Loucy (cell line): ENCODE data around the gene SH3YL1.

Experiments used
- H2AFZ ChIP-seq: fragments of 200-600 bp; sonication (generic); 2 replicates; pipeline ENCODE4 v1.6.0; 2016; ENCODE audit warnings: antibody characterized with exemption, mild to moderate bottlenecking, low read length, moderate library complexity
- H3F3A ChIP-seq: fragments of 200-600 bp; 2 replicates; pipeline ENCODE4 v1.6.0; 2016; ENCODE audit warnings: antibody characterized with exemption, low read depth, mild to moderate bottlenecking
- H3K27me3 ChIP-seq: fragments of 200-600 bp; sonication (generic); 2 replicates; pipeline ENCODE4 v1.6.1; 2014; ENCODE audit warnings: low read length, mild to moderate bottlenecking; ENCODE audit not compliant: insufficient read depth, poor library complexity, severe bottlenecking
- H3K36me3 ChIP-seq: fragments of 200-600 bp; sonication (generic); 2 replicates; pipeline ENCODE4 v1.6.1; 2016; ENCODE audit warnings: low read length; ENCODE audit not compliant: insufficient read depth
- H3K4me1 ChIP-seq: fragments of 200-600 bp; sonication (generic); 2 replicates; pipeline ENCODE4 v1.5.1; 2014; ENCODE audit warnings: low read length, mild to moderate bottlenecking; ENCODE audit not compliant: insufficient read depth, poor library complexity, severe bottlenecking
- H3K4me2 ChIP-seq: fragments of 200-600 bp; sonication (generic); 2 replicates; pipeline ENCODE4 v1.6.0; 2014; ENCODE audit warnings: antibody characterized with exemption, low read length, low read depth, mild to moderate bottlenecking; ENCODE audit not compliant: poor library complexity, severe bottlenecking
- H3K4me3 ChIP-seq: fragments of 200-600 bp; sonication (generic); 2 replicates; pipeline ENCODE4 v1.5.1; 2014; ENCODE audit warnings: low read length, mild to moderate bottlenecking, mixed read lengths; ENCODE audit not compliant: poor library complexity, severe bottlenecking
- H3K79me2 ChIP-seq: fragments of 200-600 bp; sonication (generic); 2 replicates; pipeline ENCODE4 v1.6.1; 2014; ENCODE audit warnings: low read length; ENCODE audit not compliant: insufficient read depth
- H3K9ac ChIP-seq: fragments of 200-600 bp; sonication (generic); 2 replicates; pipeline ENCODE4 v1.6.0; 2014; ENCODE audit warnings: mild to moderate bottlenecking, low read depth, low read length, moderate library complexity; ENCODE audit not compliant: poor library complexity, severe bottlenecking
- H3K9me2 ChIP-seq: fragments of 200-600 bp; sonication (generic); replicated peaks from 2 replicates; pipeline ENCODE4 v1.6.1; 2016; ENCODE audit warnings: low read depth, low read length, mixed read lengths
- H3K9me3 ChIP-seq: fragments of 200-600 bp; sonication (generic); 2 replicates; pipeline ENCODE4 v1.6.1; 2014; ENCODE audit warnings: mild to moderate bottlenecking, antibody characterized with exemption, low read length, low read depth; ENCODE audit not compliant: insufficient read depth
- H4K20me1 ChIP-seq: fragments of 200-600 bp; sonication (generic); 2 replicates; pipeline ENCODE4 v1.6.0; 2014; ENCODE audit warnings: antibody characterized with exemption, low read length, mild to moderate bottlenecking; ENCODE audit not compliant: insufficient read depth, poor library complexity, severe bottlenecking
- EZH2phosphoT487 ChIP-seq: fragments of 200-600 bp; IDR thresholded peaks from 2 replicates; pipeline ENCODE4 v1.6.1; 2018; ENCODE audit warnings: antibody characterized with exemption, mild to moderate bottlenecking, moderate library complexity, borderline replicate concordance
- TF ChIP-seq, protein P1 (sequence below): fragments of 200-600 bp; sonication (generic); conservative IDR thresholded peaks from 2 replicates; pipeline ENCODE4 v1.5.1; 2014; ENCODE audit warnings: mild to moderate bottlenecking, antibody characterized with exemption, low read length

The SH3YL1 gene

DNA sequence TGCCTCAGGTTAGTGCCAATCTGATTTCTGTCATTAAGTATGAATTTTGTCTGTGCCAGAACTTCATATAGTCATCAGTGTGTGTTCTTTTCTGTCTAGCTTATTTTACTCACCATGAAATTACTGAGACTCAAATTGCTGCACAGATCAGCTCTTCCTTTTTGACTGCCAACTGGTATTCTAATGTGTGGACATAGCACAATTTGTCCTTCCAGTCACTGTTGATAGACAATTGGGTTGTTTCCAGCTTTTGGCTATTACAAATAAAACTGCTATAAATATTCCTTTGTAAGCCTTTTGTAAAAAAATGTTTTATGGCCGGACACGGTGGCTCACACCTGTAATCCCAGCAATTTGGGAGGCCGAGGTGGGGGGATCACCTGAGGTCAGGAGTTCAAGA, 7.7 kb downstream of the SH3YL1 start:
- Histone ChIP-seq H3K4me1 (peaks cover 9% of the 10 kb centered on the region), H3F3A (no peaks in the 10 kb centered on the region), H3K79me2 (no peaks in the 10 kb centered on the region), H3K9me3 (no peaks in the 10 kb centered on the region), H4K20me1 (no peaks in the 10 kb centered on the region), H3K4me2 (no peak overlapping the region), H3K36me3 (no peaks in the 10 kb centered on the region), H3K9me2 (no peaks in the 10 kb centered on the region), H2AFZ (no peak overlapping the region), H3K27me3 (no peaks in the 10 kb centered on the region), H3K4me3 (no peak overlapping the region), H3K9ac (no peak overlapping the region)
- TF ChIP-seq EZH2phosphoT487: no peak
- TF ChIP-seq, protein P1, sequence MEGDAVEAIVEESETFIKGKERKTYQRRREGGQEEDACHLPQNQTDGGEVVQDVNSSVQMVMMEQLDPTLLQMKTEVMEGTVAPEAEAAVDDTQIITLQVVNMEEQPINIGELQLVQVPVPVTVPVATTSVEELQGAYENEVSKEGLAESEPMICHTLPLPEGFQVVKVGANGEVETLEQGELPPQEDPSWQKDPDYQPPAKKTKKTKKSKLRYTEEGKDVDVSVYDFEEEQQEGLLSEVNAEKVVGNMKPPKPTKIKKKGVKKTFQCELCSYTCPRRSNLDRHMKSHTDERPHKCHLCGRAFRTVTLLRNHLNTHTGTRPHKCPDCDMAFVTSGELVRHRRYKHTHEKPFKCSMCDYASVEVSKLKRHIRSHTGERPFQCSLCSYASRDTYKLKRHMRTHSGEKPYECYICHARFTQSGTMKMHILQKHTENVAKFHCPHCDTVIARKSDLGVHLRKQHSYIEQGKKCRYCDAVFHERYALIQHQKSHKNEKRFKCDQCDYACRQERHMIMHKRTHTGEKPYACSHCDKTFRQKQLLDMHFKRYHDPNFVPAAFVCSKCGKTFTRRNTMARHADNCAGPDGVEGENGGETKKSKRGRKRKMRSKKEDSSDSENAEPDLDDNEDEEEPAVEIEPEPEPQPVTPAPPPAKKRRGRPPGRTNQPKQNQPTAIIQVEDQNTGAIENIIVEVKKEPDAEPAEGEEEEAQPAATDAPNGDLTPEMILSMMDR: no peak

DNA sequence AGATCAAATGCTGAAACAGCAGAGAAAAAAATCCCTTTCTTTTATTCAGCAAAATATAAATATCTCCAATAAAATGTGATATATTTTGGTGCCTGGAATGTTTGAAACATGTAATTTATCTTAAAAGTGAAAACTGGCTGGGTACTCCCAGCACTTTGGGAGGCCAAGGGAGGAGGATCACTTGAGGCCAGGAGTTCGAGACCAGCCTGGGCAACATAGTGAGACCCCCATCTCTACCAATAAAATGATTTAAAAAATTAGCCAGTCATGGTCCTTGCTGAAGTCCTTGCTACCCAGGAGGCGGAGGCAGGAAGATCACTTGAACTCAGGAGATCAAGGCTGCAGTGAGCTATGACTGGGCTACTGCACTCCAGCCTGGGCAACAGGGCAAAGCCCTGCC, 8.6 kb downstream of the SH3YL1 start:
- Histone ChIP-seq H3K4me2 (no peak overlapping the region), H3K36me3 (no peaks in the 10 kb centered on the region), H3F3A (no peaks in the 10 kb centered on the region), H3K4me1 (peaks cover 7% of the 10 kb centered on the region), H3K27me3 (no peaks in the 10 kb centered on the region), H2AFZ (no peak overlapping the region), H3K9me2 (no peaks in the 10 kb centered on the region), H4K20me1 (no peaks in the 10 kb centered on the region), H3K4me3 (no peak overlapping the region), H3K9me3 (no peaks in the 10 kb centered on the region), H3K79me2 (no peaks in the 10 kb centered on the region), H3K9ac (no peak overlapping the region)
- TF ChIP-seq, protein P1: no peak
- no peak for TF ChIP-seq EZH2phosphoT487

DNA sequence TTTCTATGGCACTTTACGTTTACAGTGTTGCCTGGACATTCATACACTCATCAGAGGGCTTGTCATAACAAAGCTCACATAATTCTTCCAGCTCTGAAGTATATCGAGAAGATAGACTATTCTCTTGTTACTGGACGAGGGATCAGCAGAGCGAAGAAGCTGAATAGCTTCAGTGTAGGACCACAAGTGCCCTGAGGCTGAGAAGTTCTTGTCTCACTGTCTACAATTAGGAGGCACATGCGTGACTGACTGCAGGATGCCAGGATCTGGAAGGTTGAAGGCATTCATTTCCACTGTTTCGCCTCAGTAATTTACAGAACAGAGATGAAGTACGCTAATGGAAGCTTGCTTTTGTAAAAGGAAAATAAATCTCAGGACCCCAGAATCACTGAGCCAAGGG, 9.6 kb downstream of the SH3YL1 start:
- Histone ChIP-seq H4K20me1 (no peaks in the 10 kb centered on the region), H3K4me2 (no peak overlapping the region), H2AFZ (no peak overlapping the region), H3K9ac (no peak overlapping the region), H3K9me3 (no peaks in the 10 kb centered on the region), H3K36me3 (no peaks in the 10 kb centered on the region), H3K79me2 (no peaks in the 10 kb centered on the region), H3K4me3 (no peak overlapping the region), H3K9me2 (no peaks in the 10 kb centered on the region), H3F3A (no peaks in the 10 kb centered on the region), H3K4me1 (peaks cover 7% of the 10 kb centered on the region), H3K27me3 (no peaks in the 10 kb centered on the region)
- TF ChIP-seq EZH2phosphoT487: no peak

DNA sequence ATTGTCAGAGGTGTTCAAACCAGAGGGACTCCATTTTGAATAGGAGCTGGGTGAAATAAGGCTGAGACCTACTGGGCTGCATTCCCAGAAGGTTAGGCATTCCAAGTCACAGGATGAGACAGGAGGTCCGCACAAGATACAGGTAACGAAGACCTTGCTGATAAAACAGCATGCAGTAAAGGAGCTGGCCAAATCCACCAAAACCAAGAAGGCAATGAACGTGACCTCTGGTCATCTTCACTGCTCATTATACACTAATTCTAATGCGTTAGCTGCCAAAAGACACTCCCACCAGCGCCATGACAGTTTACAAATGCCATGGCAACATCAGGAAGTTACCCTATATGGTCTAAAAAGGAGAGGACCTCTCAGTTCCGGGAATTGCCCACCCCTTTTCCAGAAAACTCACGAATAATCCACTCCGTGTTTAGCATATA, 10.6 kb downstream of the SH3YL1 start:
- no peak overlapping the region for H3K4me3 ChIP-seq
- H3K4me2 ChIP-seq: no peak overlapping the region
- no peaks in the 10 kb centered on the region for H3K79me2 ChIP-seq
- no peaks in the 10 kb centered on the region for H3F3A ChIP-seq
- no peak overlapping the region for H2AFZ ChIP-seq
- H3K27me3 ChIP-seq: no peaks in the 10 kb centered on the region
- no peaks in the 10 kb centered on the region for H4K20me1 ChIP-seq
- no peaks in the 10 kb centered on the region for H3K36me3 ChIP-seq
- no peak overlapping the region for H3K9ac ChIP-seq
- no peak for TF ChIP-seq EZH2phosphoT487
- TF ChIP-seq, protein P1: no peak
- H3K4me1 ChIP-seq: peaks cover 3% of the 10 kb centered on the region
- H3K9me3 ChIP-seq: no peaks in the 10 kb centered on the region
- H3K9me2 ChIP-seq: no peaks in the 10 kb centered on the region
